Neutrophil (primary cell): ENCODE measurements around the gene NCAPG2.

Experiments
- H3K27ac ChIP-seq: fragments of 200-600 bp; sonication (generic); 2 replicates; pipeline ENCODE4 v1.5.1; 2016; ENCODE audit warnings: mild to moderate bottlenecking, moderate library complexity
- H3K27me3 ChIP-seq: fragments of 200-600 bp; sonication (generic); 2 replicates; pipeline ENCODE4 v1.6.0; 2016; ENCODE audit warnings: mild to moderate bottlenecking
- H3K36me3 ChIP-seq: fragments of 200-600 bp; sonication (generic); 2 replicates; pipeline ENCODE4 v1.5.1; 2017
- H3K4me1 ChIP-seq, 2 experiments: fragments of 200-600 bp in 1 of 2; sonication (generic) in 1 of 2; 1 replicate in 1 of 2; 2 replicates in 1 of 2; pipeline versions ENCODE4 v1.5.1 to v1.6.1; 2013 to 2016; ENCODE audit warnings: low read depth in 1 of 2, low read length in 1 of 2, mild to moderate bottlenecking in 1 of 2, moderate library complexity in 1 of 2; ENCODE audit not compliant: control insufficient read depth in 1 of 2, insufficient read depth in 1 of 2
- H3K4me3 ChIP-seq, 2 experiments: fragments of 200-600 bp in 1 of 2; sonication (generic) in 1 of 2; 1 replicate in 1 of 2; 2 replicates in 1 of 2; pipeline ENCODE4 v1.5.1; 2013 to 2016; ENCODE audit warnings: low read depth in 1 of 2, low read length in 1 of 2, mild to moderate bottlenecking in 1 of 2, moderate library complexity in 1 of 2
- H3K9me3 ChIP-seq: fragments of 200-600 bp; sonication (generic); 2 replicates; pipeline ENCODE4 v1.5.1; 2016
- CTCF ChIP-seq: fragments of 200-600 bp; sonication (generic); IDR thresholded peaks from 2 replicates; pipeline ENCODE4 v1.5.1; 2016; ENCODE audit warnings: antibody characterized with exemption

The NCAPG2 gene

GRCh38 chr7:158724658-158725505, 20.3 kb upstream of the NCAPG2 start:
- Histone ChIP-seq H3K27ac (no peak overlapping the region), H3K36me3 (no peaks in the 10 kb centered on the region), H3K4me1 (no peaks in the 10 kb centered on the region), H3K4me3 (no peak overlapping the region), H3K27me3 (no peaks in the 10 kb centered on the region), H3K9me3 (no peaks in the 10 kb centered on the region)
- no peak for TF ChIP-seq CTCF

GRCh38 chr7:158723714-158724385, 19.2 kb upstream of the NCAPG2 start:
- Histone ChIP-seq H3K36me3 (no peaks in the 10 kb centered on the region), H3K27ac (no peak overlapping the region), H3K27me3 (no peaks in the 10 kb centered on the region), H3K9me3 (no peaks in the 10 kb centered on the region), H3K4me1 (no peaks in the 10 kb centered on the region), H3K4me3 (no peak overlapping the region)
- TF ChIP-seq CTCF = no peak

- no peaks in the 10 kb centered on the region for H3K9me3 ChIP-seq
- no peaks in the 10 kb centered on the region for H3K27me3 ChIP-seq
- no peak for TF ChIP-seq CTCF
- no peak overlapping the region for H3K27ac ChIP-seq
- H3K36me3 ChIP-seq = no peaks in the 10 kb centered on the region
- H3K4me3 ChIP-seq = no peak overlapping the region
- H3K4me1 ChIP-seq = no peaks in the 10 kb centered on the region
Measured at GRCh38 chr7:158723266-158723665, 18.7 kb upstream of the NCAPG2 start.

- no peak overlapping the region for H3K27ac ChIP-seq
- no peaks in the 10 kb centered on the region for H3K27me3 ChIP-seq
- no peaks in the 10 kb centered on the region for H3K9me3 ChIP-seq
- H3K36me3 ChIP-seq = no peaks in the 10 kb centered on the region
- no peak overlapping the region for H3K4me3 ChIP-seq
- no peak for TF ChIP-seq CTCF
- H3K4me1 ChIP-seq = no peaks in the 10 kb centered on the region
Measured at GRCh38 chr7:158722574-158723237, 18.1 kb upstream of the NCAPG2 start.

- H3K4me1 ChIP-seq = peaks cover 17 to 21% of the 10 kb centered on the region in 2 experiments
Measured at GRCh38 chr7:158720112-158720511, 15.5 kb upstream of the NCAPG2 start.

More at GRCh38 chr7:158720112-158720511, 15.5 kb upstream of the NCAPG2 start:
- no peak for TF ChIP-seq CTCF
- H3K36me3 ChIP-seq = no peaks in the 10 kb centered on the region
- no peaks in the 10 kb centered on the region for H3K27me3 ChIP-seq
- H3K27ac ChIP-seq = no peak overlapping the region
- H3K9me3 ChIP-seq = no peaks in the 10 kb centered on the region
- no peak overlapping the region for H3K4me3 ChIP-seq
